ENCODE results near the gene FXYD6.

FXYD6 gene

DNA sequence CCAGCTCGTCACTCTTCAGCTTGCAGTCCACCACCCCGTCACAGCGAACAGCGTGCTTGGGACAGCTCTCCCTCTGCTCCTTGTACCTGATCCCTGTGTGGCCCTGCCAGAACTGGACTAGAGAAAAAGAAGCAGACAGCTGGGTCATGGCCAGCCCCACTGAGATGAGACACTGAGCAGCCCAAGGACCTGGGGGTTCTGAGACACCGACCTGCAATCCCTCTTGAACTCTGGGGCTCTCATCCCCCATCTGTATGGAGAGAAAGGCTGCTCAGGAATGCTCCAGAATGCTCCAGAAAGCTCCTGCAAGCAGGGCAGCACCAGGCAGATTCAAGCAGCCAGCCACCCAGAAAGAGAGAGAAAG is 37.9 kb upstream of the FXYD6 start:
- no peak overlapping the region for H3K4me3 ChIP-seq (ENCODE audit: insufficient read depth, low read length, poor library complexity, severe bottlenecking)
- TF ChIP-seq, protein P1, sequence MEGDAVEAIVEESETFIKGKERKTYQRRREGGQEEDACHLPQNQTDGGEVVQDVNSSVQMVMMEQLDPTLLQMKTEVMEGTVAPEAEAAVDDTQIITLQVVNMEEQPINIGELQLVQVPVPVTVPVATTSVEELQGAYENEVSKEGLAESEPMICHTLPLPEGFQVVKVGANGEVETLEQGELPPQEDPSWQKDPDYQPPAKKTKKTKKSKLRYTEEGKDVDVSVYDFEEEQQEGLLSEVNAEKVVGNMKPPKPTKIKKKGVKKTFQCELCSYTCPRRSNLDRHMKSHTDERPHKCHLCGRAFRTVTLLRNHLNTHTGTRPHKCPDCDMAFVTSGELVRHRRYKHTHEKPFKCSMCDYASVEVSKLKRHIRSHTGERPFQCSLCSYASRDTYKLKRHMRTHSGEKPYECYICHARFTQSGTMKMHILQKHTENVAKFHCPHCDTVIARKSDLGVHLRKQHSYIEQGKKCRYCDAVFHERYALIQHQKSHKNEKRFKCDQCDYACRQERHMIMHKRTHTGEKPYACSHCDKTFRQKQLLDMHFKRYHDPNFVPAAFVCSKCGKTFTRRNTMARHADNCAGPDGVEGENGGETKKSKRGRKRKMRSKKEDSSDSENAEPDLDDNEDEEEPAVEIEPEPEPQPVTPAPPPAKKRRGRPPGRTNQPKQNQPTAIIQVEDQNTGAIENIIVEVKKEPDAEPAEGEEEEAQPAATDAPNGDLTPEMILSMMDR (IDR thresholded peaks at IDR 0.05; ENCODE audit: insufficient read depth, low read length, poor library complexity, severe bottlenecking): no peak
- H3K4me2 ChIP-seq (ENCODE audit: low read depth, low read length, poor library complexity, severe bottlenecking): no peak overlapping the region
- H3K9ac ChIP-seq (ENCODE audit: low read length): no peak overlapping the region
- H3K27ac ChIP-seq (ENCODE audit: low read depth, low read length): no peak overlapping the region
- no peaks in the 10 kb centered on the region for H4K20me1 ChIP-seq (ENCODE audit: low read depth, low read length)
- H2AFZ ChIP-seq (ENCODE audit: low read depth, low read length, severe bottlenecking): no peak overlapping the region
- no peaks in the 10 kb centered on the region for H3K9me3 ChIP-seq (ENCODE audit: insufficient read depth, low read length)
- H3K79me2 ChIP-seq (ENCODE audit: insufficient read depth, low read length): no peaks in the 10 kb centered on the region
- no peaks in the 10 kb centered on the region for H3F3A ChIP-seq (ENCODE audit: insufficient read depth)
- H3K27me3 ChIP-seq (ENCODE audit: low read length): no peaks in the 10 kb centered on the region
- H3K9me2 ChIP-seq (replicated peaks; ENCODE audit: insufficient read depth, low read length): no peaks in the 10 kb centered on the region
- H3K36me3 ChIP-seq (ENCODE audit: low read length): no peaks in the 10 kb centered on the region

- Histone ChIP-seq H2AFZ (ENCODE audit: low read depth, low read length, severe bottlenecking) (no peak overlapping the region), H3K79me2 (ENCODE audit: insufficient read depth, low read length) (no peaks in the 10 kb centered on the region), H3K4me3 (ENCODE audit: insufficient read depth, low read length, poor library complexity, severe bottlenecking) (no peak overlapping the region), H3K9me3 (ENCODE audit: insufficient read depth, low read length) (no peaks in the 10 kb centered on the region), H3K36me3 (ENCODE audit: low read length) (no peaks in the 10 kb centered on the region), H3F3A (ENCODE audit: insufficient read depth) (no peaks in the 10 kb centered on the region), H3K4me2 (ENCODE audit: low read depth, low read length, poor library complexity, severe bottlenecking) (no peak overlapping the region), H3K9ac (ENCODE audit: low read length) (no peak overlapping the region), H3K27me3 (ENCODE audit: low read length) (no peaks in the 10 kb centered on the region), H4K20me1 (ENCODE audit: low read depth, low read length) (no peaks in the 10 kb centered on the region), H3K27ac (ENCODE audit: low read depth, low read length) (no peak overlapping the region), H3K9me2 (replicated peaks; ENCODE audit: insufficient read depth, low read length) (no peaks in the 10 kb centered on the region)
- TF ChIP-seq, protein P1 (IDR thresholded peaks at IDR 0.05; ENCODE audit: insufficient read depth, low read length, poor library complexity, severe bottlenecking): no peak
- TF ChIP-seq EZH2phosphoT487 (conservative IDR thresholded peaks at IDR 0.05; ENCODE audit: low read length): no peak
These were observed 37.4 kb upstream of the FXYD6 start for GRCh38 chr11:117913736-117914397.

DNA sequence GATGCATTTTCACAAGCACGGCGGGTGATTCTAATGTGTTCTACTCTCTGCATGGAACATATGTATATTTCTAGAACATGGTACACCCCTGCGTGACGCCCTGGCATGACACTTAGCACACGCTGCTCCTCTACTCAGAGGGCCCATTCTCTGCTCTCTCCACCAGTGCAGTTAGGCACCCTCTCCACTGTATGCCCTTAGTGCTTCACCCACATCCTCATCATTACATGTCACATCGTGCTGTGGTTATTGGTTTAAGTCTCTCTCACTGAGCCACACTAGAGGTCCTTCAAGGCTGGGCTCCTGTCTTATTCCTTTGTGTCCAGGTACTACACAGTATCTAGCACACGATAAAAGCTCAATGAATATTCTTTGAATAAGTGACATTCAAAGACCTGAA is 36.0 kb upstream of the FXYD6 start:
- Histone ChIP-seq H3K9ac (ENCODE audit: low read length) (no peak overlapping the region), H3K79me2 (ENCODE audit: insufficient read depth, low read length) (no peaks in the 10 kb centered on the region), H3K4me3 (ENCODE audit: insufficient read depth, low read length, poor library complexity, severe bottlenecking) (no peak overlapping the region), H2AFZ (ENCODE audit: low read depth, low read length, severe bottlenecking) (no peak overlapping the region), H3K4me2 (ENCODE audit: low read depth, low read length, poor library complexity, severe bottlenecking) (no peak overlapping the region), H3K9me2 (replicated peaks; ENCODE audit: insufficient read depth, low read length) (no peaks in the 10 kb centered on the region), H3K27ac (ENCODE audit: low read depth, low read length) (no peak overlapping the region), H3F3A (ENCODE audit: insufficient read depth) (no peaks in the 10 kb centered on the region), H3K9me3 (ENCODE audit: insufficient read depth, low read length) (no peaks in the 10 kb centered on the region), H4K20me1 (ENCODE audit: low read depth, low read length) (no peaks in the 10 kb centered on the region), H3K27me3 (ENCODE audit: low read length) (no peaks in the 10 kb centered on the region), H3K36me3 (ENCODE audit: low read length) (no peaks in the 10 kb centered on the region)
- no peak for TF ChIP-seq EZH2phosphoT487 (conservative IDR thresholded peaks at IDR 0.05; ENCODE audit: low read length)
- TF ChIP-seq, protein P1 (IDR thresholded peaks at IDR 0.05; ENCODE audit: insufficient read depth, low read length, poor library complexity, severe bottlenecking): no peak

Measured in SU-DHL-6 (cell line).